MG63 (cell line): ENCODE results near the gene ART5. TPM values are rescaled to one million over a fixed set of nuclear protein-coding genes. Genes with fewer than 3 reads are reported as not detected.
A peak's percentile ranks its signal among the peaks of the same experiment; 100 is the strongest.

Experiments used
- DNase-seq: peaks from one replicate; pipeline ENCODE4 v3.0.0-alpha.2; 2020
- H3K27me3 ChIP-seq: fragments of 250-450 bp; sonication (Bioruptor Pico); 2 replicates; pipeline ENCODE4 v1.5.1; 2020; ENCODE audit warnings: mild to moderate bottlenecking, moderate library complexity
- H3K36me3 ChIP-seq: fragments of 250-450 bp; sonication (Bioruptor Pico); 2 replicates; pipeline ENCODE4 v1.5.1; 2020; ENCODE audit warnings: mild to moderate bottlenecking, moderate library complexity
- H3K4me3 ChIP-seq: fragments of 250-450 bp; sonication (Bioruptor Pico); 2 replicates; pipeline ENCODE4 v1.5.1; 2020; ENCODE audit warnings: mild to moderate bottlenecking, moderate library complexity
- H3K9me3 ChIP-seq: fragments of 250-450 bp; sonication (Bioruptor Pico); 2 replicates; pipeline ENCODE4 v1.5.1; 2020; ENCODE audit warnings: mild to moderate bottlenecking, moderate library complexity
- total RNA-seq: library from RNA; depleted of rRNA; stranded (reverse); fragments of >200 nt; shearing (Covaris generic); gene quantifications from 2 replicates; pipeline ENCODE4 v1.2.3, GENCODE V29; 2014; ENCODE audit warnings: low replicate concordance

ART5 gene
- total RNA-seq, 1 experiment from 2014 or later, result not detected

DNA sequence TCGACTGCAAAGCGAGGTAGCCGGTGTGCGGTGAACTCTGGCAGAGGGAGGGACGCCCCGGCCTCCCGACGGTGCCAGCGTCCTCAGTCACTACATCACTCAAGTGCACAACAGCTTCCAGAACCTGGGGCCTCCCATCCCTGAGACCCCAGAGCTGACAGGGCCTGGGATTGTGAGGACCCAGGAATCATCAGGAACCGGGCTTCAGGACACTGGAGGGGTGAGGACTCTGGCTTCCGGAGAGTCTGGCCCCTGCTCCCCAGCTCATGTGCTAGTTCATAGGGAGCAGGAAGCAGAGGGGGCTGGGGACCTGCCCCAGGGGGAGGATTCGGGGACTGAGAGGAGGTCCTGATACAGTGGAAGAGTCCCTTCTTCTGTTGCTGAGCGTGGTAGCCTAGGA is 4.6 kb downstream of the ART5 start:
- H3K4me3 ChIP-seq, result no peak overlapping the region
- no peak for DNase-seq
- no peaks in the 10 kb centered on the region for H3K36me3 ChIP-seq
- no peaks in the 10 kb centered on the region for H3K9me3 ChIP-seq
- no peaks in the 10 kb centered on the region for H3K27me3 ChIP-seq

DNA sequence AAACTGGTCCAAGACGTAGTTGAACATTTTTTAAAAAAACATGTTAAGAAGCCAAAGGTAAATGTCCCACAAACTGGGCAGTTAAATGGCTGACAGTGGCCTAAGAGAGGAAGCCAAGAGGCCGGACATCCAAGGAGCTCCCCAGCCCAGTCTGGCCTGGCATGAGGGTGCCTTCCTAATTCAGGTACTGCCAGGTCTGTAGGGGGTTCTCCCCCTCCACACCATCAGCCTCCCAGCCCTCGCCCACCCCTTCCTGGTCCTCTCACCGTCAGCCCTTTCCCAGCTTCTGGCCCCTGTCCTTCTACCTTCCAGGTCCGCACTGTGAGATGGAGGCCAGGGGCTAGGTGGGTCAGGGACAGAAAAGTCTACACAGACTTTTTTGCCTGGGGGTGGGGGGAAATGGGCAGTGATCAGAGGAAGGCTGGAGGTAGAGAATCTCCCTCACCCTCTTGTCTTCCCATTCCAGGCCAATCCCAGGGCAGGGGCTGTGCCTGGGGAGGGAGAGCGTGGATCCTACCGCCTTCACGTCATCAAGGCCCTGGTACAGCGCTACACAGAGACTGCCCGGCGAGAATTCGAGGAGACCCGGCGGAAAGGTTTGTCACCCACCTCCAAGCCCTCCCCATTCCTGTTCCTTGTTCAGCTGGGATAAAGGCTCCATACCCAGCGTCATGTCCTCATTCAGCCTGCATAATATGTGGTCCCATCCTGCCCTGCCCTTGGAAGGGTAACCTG is 6.0 kb downstream of the ART5 start:
- Histone ChIP-seq H3K27me3 (no peaks in the 10 kb centered on the region), H3K36me3 (no peaks in the 10 kb centered on the region), H3K9me3 (no peaks in the 10 kb centered on the region), H3K4me3 (no peak overlapping the region)
- DNase-seq, result no peak

DNA sequence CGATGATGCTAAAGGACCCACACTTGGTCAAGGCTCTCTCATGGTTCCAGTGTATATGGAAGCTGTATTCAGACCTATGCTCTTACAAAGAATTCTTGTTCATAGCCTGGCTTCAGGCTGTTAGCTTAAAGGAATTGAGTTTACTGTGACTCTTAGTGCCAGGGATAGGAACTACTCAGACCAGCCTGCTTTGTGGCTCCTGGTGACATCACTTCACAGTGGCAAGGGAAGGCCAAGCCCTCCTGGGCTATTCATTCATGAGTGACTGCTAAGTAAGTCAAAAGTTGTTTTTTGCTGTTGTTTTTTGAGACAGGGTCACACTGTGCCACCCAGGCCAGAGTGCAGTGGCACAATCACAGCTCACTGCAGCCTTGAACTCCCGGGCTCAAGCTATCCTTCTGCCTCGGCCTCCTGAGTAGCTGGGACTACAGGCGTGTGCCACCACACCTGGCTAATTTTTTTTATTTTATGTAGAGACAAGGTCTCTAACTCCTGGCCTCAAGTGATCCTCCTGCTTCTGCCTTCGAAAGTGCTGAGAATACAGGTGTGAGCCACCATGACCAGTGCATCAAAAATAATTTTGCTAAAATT is 9.6 kb downstream of the ART5 start:
- Histone ChIP-seq H3K36me3 (no peaks in the 10 kb centered on the region), H3K4me3 (no peak overlapping the region), H3K27me3 (no peaks in the 10 kb centered on the region), H3K9me3 (no peaks in the 10 kb centered on the region)
- DNase-seq, result no peak

GRCh38 chr11:3631331-3631730 is 10.5 kb downstream of the ART5 start:
- no peak for DNase-seq
- Histone ChIP-seq H3K36me3 (no peaks in the 10 kb centered on the region), H3K27me3 (no peaks in the 10 kb centered on the region)

DNA sequence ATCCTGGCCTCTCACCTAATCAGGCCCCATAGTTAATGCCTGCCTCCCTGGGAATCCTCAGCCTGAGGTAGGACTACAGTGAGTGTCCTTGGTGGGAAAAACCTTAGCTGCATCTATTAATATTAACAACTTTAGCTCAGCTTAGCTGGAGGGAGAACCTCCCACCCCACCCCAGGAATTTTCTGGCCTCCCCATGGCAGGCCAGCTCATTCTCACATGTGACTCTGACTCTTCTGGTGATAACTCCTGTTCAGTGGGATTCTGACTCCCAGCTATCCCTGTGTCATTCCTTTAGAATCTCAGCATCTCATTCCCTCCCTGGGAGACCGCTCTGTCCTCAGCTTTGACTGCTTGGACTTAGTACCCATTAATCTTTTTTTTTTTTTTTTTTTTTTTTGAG is 14.5 kb downstream of the ART5 start:
- no peaks in the 10 kb centered on the region for H3K27me3 ChIP-seq
- peak; percentile 29 for DNase-seq
- H3K9me3 ChIP-seq, result no peaks in the 10 kb centered on the region
- H3K36me3 ChIP-seq, result no peaks in the 10 kb centered on the region
- H3K4me3 ChIP-seq, result no peak overlapping the region

More at GRCh38 chr11:3631331-3631730, 10.5 kb downstream of the ART5 start:
- no peak overlapping the region for H3K4me3 ChIP-seq
- H3K9me3 ChIP-seq, result no peaks in the 10 kb centered on the region

DNA sequence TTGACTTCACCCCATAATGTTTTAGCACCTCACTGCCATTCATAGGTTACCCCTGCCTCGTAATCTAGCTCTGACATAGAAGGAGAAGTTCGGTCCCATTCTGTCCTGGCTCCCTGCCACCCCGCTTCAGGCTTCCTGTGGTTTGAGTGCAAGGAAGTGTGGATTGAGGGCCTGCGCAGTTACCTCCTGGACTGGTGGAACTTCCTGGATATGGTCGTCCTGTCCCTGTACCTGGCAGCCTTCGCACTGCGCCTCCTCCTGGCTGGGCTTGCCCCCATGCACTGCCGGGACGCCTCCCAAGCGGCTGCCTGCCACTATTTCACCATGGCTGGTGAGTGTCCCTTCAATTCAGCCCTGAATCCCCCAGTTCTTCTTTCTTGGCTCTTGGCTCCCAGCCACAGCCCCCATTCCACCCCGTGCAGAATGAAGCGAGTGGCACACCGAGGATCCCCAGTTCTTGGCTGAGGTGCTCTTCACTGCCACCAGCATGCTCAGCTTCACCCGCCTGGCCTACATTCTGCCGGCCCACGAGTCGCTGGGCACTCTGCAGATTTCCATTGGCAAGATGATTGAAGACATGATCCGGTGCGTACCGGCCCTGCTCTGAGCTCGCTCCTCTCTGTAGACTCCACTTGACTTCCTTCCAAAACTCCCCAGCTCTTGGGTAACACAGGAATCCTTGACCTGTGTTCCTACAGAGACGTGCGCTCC is 15.4 kb downstream of the ART5 start:
- Histone ChIP-seq H3K9me3 (no peaks in the 10 kb centered on the region), H3K4me3 (no peak overlapping the region), H3K36me3 (no peaks in the 10 kb centered on the region), H3K27me3 (no peaks in the 10 kb centered on the region)
- DNase-seq, result no peak

- no peaks in the 10 kb centered on the region for H3K9me3 ChIP-seq
- DNase-seq, result no peak
- no peak overlapping the region for H3K4me3 ChIP-seq
- no peaks in the 10 kb centered on the region for H3K36me3 ChIP-seq
- no peaks in the 10 kb centered on the region for H3K27me3 ChIP-seq
These were observed 17.9 kb downstream of the ART5 start for GRCh38 chr11:3623767-3624458.

DNA sequence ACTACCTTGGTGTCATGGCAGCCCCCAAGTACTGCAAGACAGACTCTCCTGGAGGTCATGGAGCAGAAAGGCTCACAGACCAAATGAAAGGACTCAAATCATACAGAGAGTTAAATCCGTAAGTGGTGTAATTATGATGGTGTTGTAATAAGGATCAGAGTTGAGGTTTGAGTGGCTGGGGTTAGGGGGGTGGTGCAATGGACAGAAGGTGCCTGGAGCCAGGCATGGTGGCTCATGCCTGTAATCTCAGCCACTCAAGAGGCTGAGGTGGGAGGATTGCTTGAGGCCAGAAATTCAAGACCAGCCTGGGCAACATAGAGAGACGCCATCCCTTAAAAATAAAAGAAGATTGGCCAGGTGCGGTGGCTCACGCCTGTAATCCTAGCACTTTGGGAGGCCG is 18.7 kb downstream of the ART5 start:
- DNase-seq, result no peak

DNA sequence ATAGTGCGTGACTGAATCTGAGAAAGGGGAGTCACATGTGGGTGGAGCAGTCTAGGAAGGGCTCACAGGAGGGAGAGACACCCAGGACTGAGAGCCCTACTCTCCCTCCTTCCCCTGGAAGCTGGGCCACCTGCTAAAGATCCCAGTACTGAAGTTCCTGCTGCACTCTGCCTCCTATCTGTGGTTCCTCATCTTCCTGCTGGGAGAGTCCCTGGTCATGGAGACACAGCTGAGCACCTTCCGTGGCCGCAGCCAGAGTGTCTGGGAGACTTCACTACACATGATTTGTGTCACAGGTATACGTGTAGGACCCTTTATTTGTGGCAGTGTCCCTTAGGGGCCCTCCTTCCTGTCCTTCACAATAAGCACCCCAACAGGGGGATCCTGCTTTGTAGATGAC is 19.3 kb downstream of the ART5 start:
- Histone ChIP-seq H3K4me3 (no peak overlapping the region), H3K9me3 (no peaks in the 10 kb centered on the region), H3K36me3 (no peaks in the 10 kb centered on the region), H3K27me3 (no peaks in the 10 kb centered on the region)
- DNase-seq, result no peak

More for the DNA sequence above, 18.7 kb downstream of the ART5 start:
- Histone ChIP-seq H3K36me3 (no peaks in the 10 kb centered on the region), H3K4me3 (no peak overlapping the region), H3K27me3 (no peaks in the 10 kb centered on the region), H3K9me3 (no peaks in the 10 kb centered on the region)

DNA sequence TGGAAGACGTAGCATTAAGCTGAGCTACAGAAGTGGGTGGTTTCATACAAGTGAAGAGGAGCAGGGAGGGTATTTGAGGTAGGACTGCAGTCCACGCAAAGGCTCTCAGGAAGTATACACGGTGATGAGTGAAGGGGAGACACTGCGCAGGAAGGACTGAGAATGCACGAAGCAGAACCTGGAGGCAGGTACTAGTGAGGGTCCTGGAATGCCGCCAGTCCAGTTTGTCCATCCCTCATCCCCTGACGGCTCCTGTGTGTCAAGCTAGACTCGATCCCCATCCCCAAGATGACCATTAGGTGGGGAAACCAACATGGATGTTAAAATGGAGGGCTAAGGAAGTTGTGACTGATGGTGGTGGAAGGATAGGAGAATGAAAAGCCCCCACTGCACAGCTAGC is 23.8 kb downstream of the ART5 start:
- Histone ChIP-seq H3K4me3 (no peak overlapping the region), H3K9me3 (no peaks in the 10 kb centered on the region), H3K36me3 (no peaks in the 10 kb centered on the region), H3K27me3 (no peaks in the 10 kb centered on the region)
- DNase-seq, result no peak

GRCh38 chr11:3616721-3617460 is 24.9 kb downstream of the ART5 start:
- no peak for DNase-seq
- no peak overlapping the region for H3K4me3 ChIP-seq
- H3K9me3 ChIP-seq, result no peaks in the 10 kb centered on the region; the same call in 1 of the 2 replicates

GRCh38 chr11:3615998-3616397 is 25.8 kb downstream of the ART5 start:
- Histone ChIP-seq H3K4me3 (no peak overlapping the region), H3K36me3 (no peaks in the 10 kb centered on the region), H3K27me3 (no peaks in the 10 kb centered on the region), H3K9me3 (no peaks in the 10 kb centered on the region; the same call in 1 of the 2 replicates)
- no peak for DNase-seq

More at GRCh38 chr11:3616721-3617460, 24.9 kb downstream of the ART5 start:
- H3K36me3 ChIP-seq, result no peaks in the 10 kb centered on the region
- no peaks in the 10 kb centered on the region for H3K27me3 ChIP-seq

DNA sequence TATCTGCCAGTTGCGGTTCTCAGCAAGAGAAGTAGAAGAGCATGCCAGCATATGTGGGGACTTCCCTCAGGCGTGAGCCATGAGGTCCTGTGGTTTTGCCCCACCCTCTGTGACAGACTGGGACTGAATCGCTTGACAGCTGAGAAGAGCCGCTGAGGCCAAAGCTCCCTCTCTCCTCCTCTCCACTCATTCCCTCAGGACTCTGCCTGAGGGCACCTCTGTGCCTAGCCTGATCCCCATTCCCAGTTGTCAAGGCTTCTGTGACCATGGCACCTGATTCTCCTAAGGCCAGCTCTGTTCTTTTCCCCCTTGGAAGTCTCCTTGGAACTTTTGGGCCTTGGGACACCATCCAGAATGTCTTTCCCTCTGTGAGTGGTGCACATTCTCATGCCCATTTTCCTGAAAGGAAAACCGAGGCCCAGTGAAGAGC is 27.0 kb downstream of the ART5 start:
- DNase-seq, result no peak
- Histone ChIP-seq H3K27me3 (no peaks in the 10 kb centered on the region), H3K36me3 (no peaks in the 10 kb centered on the region), H3K9me3 (no peaks in the 10 kb centered on the region; the same call in 1 of the 2 replicates), H3K4me3 (no peak overlapping the region)

DNA sequence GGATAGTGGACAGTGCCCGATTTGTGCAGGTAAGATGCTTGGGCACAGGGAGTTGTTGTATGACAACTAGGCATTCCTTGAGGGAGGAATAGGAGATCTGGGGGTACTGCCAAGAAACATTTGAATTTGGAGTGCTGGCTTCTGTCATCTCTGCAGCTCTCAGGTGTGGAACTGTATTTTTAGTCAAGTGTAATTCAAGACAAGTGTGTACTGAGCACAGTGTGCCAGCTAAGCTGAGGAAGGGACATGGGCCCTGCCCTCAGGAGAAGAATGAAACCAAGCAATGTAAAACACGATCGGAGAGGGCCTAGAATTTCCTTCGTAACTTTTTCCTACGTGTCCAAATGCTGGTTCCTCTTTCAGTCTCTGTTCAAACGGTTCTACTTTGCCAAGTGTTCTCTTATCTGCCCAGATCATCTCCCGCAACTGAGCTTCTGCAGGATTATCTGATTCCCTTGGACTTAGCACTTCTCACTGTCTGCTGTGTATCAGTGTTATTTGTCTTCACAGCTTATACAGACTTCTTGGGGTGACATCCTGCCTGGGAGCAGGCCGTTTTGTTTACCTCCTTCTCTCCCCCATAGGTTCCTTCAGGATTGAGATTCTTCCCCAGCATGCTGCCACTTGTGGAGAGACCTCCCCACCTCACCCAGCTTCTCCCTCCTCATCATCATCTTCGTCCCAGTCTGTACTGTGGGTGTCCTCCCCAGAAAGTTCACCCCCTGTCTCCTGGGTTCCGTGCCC is 27.6 kb downstream of the ART5 start:
- H3K27me3 ChIP-seq, result no peaks in the 10 kb centered on the region
- H3K36me3 ChIP-seq, result no peaks in the 10 kb centered on the region
- DNase-seq, result no peak
- H3K9me3 ChIP-seq, result no peaks in the 10 kb centered on the region; the same call in 1 of the 2 replicates
- H3K4me3 ChIP-seq, result no peak overlapping the region

DNA sequence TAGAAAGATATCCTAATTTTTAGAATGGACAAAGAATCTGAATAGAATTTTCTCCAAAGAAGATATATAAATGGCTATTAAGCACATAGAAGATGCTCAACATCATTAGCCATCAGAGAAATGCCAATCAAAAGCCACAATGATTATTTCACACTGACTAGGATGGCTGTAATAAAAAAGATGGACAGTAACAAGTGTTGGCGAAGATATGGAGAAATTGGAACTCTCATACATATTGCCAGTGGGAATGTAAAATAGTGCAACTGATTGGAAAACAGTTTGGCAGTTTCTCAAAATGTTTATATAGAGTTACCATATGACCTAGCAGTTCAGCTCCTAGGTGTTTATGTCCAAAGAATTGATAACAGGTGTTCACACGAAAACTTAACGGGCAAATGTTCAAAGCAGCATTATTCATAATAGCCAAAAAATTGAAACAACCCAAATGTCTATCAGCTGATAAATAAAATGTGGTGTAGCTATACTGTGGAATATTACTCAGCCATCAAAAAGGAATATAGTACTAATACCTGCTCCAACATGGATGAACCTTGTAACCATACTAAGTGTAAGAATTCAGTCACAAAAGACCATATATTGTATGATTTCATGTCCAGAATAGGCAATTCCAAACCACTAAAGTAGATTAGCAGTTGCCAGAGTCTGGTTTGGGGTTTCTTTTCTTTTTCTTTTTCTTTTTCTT is 29.7 kb downstream of the ART5 start:
- H3K36me3 ChIP-seq, result no peaks in the 10 kb centered on the region
- no peaks in the 10 kb centered on the region; the same call in 1 of the 2 replicates for H3K9me3 ChIP-seq
- H3K4me3 ChIP-seq, result no peak overlapping the region
- no peaks in the 10 kb centered on the region for H3K27me3 ChIP-seq
- DNase-seq, result no peak
